Sciatic nerve (tissue), 2 donors: ENCODE measurements around the gene PID1. TPM values are rescaled to one million over a fixed set of nuclear protein-coding genes. Genes with fewer than 3 reads are reported as not detected.
"Not testable (repeated sequence)": the region's sequence is repeated elsewhere in the genome, so short reads cannot be mapped to it uniquely, and the experiment has no call there.

Experiments
- ATAC-seq: fragments of 200-7000 bp; cut with Tn5 transposase; one replicate; pipeline ENCODE4 v1.9.1; 2020; ENCODE audit warnings: mild to moderate bottlenecking, moderate library complexity
- DNase-seq: peaks from one replicate; pipeline ENCODE4 v3.0.0-alpha.2; 2020; ENCODE audit warnings: low spot score
- intact Hi-C: fragments of 100-400 bp; cut with DNase I; formaldehyde crosslinking; loops from one replicate; pipeline ENCODE4 v1.14.2; 2022
- total RNA-seq: library from RNA; stranded (reverse); fragmentation: NEBNext Ultra II Directional; extraction: Animal tissue kit (Norgen Biotek cat#: 25700); gene quantifications from one replicate; pipeline ENCODE4 v1.2.1, GENCODE V29; 2021
- donor health status: DM: no; HTN: no; CAD: no.
- donor health status: DM: no; HTN: no; CAD: no.

PID1 gene
- total RNA-seq, 1 donor from 2014 or later = 24.3 TPM

DNA sequence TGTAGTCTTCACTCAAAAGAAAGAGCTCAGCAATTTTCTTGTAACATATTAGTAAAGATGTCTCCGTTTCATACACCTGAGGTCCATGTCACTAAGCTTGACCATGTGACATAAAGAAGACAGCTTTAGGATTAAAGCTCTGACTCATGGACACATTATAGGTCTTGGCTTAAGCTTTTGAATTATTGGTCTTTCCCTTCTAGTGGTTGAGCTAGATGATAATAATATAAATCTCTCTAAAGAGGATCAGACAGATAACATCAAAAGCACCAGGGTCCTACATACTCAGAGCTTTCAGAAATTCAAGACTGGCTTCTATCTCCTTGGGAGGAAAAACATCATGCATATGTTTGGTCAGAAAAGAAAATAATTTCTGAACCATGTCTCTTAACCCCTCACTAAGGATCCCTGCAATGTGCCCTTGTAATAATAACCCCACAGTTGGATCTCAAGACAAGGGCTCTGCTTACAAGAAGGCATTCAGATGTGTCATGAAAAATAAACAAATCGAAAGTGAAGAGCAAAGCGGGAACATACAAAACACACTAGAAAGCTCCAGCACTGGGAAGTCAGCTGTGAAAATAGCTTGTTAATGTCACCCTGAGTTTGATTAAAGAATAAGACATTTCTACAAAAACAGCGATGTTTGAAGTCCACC, 174.5 kb downstream of the PID1 start:
- ATAC-seq (no peak), DNase-seq (no peak)
- intact Hi-C loops = no loop called here

- intact Hi-C loops = no loop called here
- ATAC-seq = no peak
- DNase-seq = no peak
Measured at GRCh38 chr2:229095472-229095871, 175.6 kb downstream of the PID1 start.

DNA sequence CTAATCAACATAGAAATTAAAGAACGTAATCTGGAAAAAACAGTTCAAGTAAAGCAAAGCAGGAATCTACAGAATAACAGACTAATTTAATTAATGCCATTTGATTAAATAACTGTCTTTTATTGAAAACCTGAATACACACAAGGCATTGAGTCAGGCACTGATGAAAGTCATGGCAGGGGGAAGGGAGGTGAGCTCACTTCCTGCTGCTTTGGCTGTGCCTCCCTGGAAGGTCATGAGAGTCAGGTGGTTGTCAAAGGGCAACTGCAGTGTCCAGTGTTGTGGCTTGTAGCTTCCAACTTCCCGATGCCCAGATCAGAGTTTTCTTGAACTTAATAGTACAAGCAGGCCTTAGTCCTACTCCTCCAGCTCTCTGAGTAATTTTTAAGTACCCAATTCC, 180.9 kb downstream of the PID1 start:
- intact Hi-C loops = no loop called here
- DNase-seq (no peak), ATAC-seq (peak; percentile 74)

DNA sequence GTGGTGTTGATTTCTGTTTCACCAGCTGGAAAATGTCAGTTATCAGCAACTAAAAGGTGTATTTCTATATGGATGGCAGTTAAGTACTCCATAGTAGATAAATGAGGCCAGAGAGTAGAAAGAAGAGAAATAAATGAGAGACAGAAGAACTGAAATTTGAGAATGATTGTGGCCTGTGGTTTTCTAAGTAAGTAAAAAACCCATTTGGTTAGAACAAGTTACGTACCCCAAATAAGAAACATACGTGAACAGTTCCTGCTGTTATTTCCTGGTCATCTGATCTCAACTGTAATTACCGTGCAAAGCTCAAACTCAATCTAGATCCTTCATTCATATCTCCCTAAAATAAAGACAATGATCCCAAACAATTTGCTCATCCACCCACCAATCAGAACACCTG, 181.3 kb downstream of the PID1 start:
- DNase-seq (no peak), ATAC-seq (no peak)
- intact Hi-C loops = no loop called here

GRCh38 chr2:229088966-229089700, 182.0 kb downstream of the PID1 start:
- DNase-seq (no peak), ATAC-seq (no peak)
- intact Hi-C loops = no loop called here

- DNase-seq = no peak
- intact Hi-C loops = no loop called here
- no peak for ATAC-seq
Measured at GRCh38 chr2:229088517-229088913, 182.6 kb downstream of the PID1 start.

DNA sequence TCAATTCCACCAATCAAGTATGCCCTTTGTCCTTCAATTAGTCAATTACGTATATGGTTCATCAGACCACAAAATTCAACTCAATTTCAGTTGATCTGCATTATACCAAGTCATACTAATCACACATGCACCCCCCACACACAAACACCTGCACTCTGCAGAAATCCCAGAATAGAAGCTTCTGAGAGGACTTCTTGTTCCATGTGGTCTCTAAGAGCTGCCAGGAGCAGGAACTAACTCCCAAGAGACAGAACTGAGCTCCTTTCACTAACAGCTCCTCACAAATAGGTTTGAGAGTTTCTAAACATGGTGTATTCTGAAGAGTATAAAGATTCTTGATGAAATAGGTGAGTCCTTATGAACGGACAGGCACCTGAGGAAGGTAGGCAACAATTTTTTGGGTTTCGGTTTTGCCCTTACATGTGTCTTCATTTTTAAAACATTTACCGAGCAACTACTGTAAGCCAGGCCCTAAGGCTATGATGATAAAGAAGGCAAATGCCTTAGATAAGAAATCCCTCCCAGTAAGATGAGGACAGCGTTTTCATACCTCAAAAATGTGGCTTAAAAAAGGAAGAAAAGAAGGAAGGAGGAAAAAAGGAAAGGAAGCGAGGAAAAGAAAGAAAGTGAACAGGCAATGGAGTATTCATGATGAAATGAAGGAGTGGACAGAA, 183.1 kb downstream of the PID1 start:
- peak; percentile 44 for ATAC-seq

DNA sequence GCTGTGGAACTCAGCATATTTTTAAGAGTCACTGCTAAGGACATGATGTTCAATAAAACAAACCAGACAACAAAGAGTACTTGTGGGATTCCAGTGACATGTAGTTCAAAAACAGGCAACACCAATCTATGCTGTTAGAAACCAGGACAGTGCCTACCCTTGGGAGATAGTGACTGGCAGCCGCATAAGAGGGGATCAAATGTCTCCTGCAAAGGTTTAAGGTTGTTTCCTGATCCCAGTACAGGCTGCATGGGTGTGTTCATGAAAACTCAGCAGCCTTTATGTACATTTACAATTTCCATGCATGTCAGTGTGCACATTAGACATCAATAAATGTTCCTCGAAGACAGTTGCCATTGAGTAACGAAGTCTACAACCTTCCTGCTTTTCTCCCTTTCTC, 183.8 kb downstream of the PID1 start:
- DNase-seq (no peak), ATAC-seq (no peak)
- intact Hi-C loops = no loop called here

More for the DNA sequence above, 183.1 kb downstream of the PID1 start:
- intact Hi-C loops = no loop called here
- DNase-seq = no peak

DNA sequence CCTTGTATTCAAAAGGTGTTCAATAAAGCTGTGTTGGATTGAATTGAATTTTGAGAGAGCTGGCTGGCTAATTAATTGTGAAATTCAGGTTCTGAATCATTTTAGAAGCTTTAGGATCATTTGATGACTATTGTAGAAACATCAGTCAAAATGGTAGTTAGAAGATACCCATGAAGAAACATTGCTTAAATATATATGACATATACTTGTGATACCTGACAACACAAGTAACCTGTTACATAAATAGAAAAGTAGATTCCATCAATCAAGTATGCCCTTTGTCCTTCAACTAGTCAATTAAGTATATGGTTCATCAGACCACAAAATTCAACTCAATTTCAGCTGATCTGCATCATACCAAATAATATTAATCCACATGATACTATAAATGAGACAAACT, 185.6 kb downstream of the PID1 start:
- DNase-seq = no peak
- no peak for ATAC-seq

GRCh38 chr2:229084447-229084846, 186.6 kb downstream of the PID1 start:
- ATAC-seq = peak; percentile 82
- intact Hi-C loops = no loop called here
- DNase-seq = no peak

More for the DNA sequence above, 185.6 kb downstream of the PID1 start:
- intact Hi-C loops = no loop called here

- intact Hi-C loops = no loop called here
- ATAC-seq (peak; percentile 54), DNase-seq (no peak)
Measured at GRCh38 chr2:229083606-229084340, 187.3 kb downstream of the PID1 start.

DNA sequence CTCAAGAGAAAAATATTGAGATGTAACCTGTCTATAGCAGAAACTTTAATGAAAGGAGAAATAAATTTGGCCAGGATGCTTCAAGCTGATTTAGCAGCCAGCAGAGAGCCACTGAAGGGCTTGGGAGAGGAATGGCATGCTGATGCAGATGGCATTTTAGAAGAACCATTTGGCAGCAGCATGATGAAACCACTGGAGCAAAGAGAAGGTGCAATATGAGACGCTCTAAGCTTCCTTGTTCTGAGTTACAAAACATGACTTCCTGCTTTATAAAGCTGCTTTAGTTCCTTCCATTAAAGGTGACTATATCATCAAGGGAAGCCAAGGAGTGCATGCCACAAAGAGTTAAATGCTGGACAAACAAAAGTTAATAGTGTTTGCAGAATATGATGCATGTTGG, 189.7 kb downstream of the PID1 start:
- DNase-seq (no peak), ATAC-seq (no peak)
- intact Hi-C loops = no loop called here

GRCh38 chr2:229080172-229080571, 190.9 kb downstream of the PID1 start:
- intact Hi-C loops = no loop called here
- DNase-seq = no peak
- no peak for ATAC-seq

DNA sequence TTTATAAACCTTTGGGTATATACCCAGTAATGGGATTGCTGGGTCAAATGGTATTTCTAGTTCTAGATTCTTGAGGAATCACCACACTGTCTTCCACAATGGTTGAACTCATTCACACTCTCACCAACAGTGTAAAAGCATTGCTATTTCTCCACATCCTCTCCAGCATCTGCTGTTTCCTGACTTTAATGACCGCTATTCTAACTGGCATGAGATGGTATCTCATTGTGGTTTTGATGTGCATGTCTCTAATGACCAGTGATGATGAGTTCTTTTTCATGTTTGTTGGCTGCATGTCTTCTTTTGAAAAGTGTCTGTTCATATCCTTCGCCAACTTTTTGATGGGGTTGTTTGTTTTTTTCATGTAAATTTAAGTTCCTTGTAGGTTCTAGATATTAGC, 194.2 kb downstream of the PID1 start:
- ATAC-seq, DNase-seq, intact Hi-C loops: not testable (repeated sequence)

- intact Hi-C loops = no loop called here
- no peak for ATAC-seq
- DNase-seq = no peak
Measured at GRCh38 chr2:229073935-229074334, 197.2 kb downstream of the PID1 start.

DNA sequence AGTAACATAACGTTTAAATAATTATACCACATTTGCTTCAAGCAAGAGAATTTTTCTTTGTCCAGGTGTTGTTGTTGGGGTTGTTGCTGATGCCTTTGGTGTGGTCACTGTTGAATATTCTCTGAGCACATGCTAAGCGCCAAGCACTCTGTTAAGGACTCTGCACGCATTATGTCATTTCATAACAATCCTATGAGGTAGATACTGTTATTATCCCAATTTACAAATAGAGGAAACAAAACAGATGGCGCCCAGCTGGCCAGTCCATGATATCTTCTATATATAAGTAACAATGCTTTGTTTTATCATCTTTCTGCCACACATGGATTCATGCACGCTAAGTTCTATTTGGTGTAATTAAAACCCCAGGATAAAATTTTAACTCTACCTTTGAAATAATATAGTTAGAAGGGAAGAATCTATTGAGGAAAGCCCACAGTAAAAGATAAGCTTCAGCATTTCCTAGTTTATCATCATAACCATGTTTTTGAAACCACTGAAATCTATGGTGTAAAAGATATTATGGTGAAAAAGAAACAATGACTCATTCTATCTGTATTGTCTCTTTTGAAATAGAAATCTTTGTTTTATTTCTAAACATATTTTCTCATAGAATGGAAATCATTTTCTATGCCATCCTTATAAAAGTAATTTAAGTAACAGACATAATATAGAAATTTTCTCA, 199.7 kb downstream of the PID1 start:
- ATAC-seq (no peak), DNase-seq (no peak)
- intact Hi-C loops = no loop called here

DNA sequence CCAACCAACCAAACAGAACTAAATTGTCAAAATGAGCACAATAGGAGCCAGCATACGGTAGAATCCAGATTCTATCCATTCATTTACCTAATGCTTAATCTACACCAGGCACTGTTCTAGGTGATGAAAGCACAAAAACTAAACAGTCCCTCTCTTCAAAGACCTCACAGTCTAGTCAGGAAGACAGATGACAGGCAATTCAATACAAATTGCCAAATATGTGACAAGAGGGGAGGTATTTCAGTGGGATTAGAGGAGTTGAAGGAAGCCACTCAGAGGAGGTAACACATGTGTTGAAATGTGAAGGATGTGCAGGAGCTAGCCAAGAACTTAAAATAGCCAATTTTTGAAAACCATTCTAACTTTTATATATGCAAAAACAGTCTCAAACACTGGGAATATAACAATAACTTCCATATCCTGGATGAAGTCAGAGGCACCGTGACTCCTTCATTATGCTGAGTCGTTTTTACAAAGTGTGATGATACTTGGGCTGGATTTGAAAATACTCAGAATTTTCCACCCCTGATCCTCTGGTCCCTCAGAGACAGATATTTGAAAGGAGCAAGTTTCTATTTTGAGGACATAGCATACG, 204.9 kb downstream of the PID1 start:
- DNase-seq (no peak), ATAC-seq (no peak)
- intact Hi-C loops = no loop called here

DNA sequence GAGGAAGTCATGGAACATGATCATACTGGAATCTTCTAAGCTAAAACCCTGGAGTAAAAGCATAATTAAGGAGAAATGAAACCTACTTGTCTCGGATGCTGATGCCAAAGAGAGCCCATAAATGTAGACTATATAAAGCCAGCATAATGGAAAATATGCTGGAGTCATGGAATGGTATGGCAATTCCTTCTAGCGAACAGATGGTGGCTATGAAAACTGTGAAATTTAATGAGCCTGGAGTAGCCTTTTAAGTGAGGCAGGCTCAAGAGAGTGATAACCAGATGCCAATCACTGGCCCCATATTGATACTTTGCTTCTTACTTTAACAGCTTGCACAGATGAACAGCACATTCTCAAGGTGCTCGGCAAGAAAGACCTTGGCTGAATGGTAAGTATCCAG, 206.3 kb downstream of the PID1 start:
- ATAC-seq (no peak), DNase-seq (no peak)
- intact Hi-C loops = no loop called here

DNA sequence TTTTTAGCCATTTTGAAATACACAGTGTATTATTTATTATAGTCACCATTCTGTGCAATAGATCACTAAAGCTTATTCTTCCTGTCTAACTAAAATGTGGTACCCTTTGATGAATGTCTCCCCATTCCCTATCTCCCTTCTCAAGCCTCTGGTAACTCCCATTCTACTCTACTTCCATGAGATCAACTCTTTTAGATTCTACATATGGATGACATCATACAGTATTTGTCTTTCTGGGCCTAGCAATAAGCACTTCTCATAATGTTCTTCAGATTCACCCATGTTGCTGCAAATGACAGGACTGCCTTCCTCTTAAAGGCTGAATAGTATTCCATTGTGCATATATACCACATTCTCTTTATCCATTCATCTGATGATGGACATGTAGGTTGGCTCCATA, 210.9 kb downstream of the PID1 start:
- intact Hi-C loops = no loop called here
- ATAC-seq (no peak), DNase-seq (no peak)
